ENCODE measurements around the gene DDX19B.
"Not testable (repeated sequence)": the region's sequence is repeated elsewhere in the genome, so short reads cannot be mapped to it uniquely, and the experiment has no call there.

The DDX19B gene

GRCh38 chr16:70289229-70290094, 9.5 kb upstream of the DDX19B start, which contains the start of gene AARS1:
AARS1 (minus strand) TSS chr16:70289506; CDS start chr16:70282763, 6,743 bp downstream.
- DNase-seq = peak; percentile 71 to 98 (median 94)

DNA sequence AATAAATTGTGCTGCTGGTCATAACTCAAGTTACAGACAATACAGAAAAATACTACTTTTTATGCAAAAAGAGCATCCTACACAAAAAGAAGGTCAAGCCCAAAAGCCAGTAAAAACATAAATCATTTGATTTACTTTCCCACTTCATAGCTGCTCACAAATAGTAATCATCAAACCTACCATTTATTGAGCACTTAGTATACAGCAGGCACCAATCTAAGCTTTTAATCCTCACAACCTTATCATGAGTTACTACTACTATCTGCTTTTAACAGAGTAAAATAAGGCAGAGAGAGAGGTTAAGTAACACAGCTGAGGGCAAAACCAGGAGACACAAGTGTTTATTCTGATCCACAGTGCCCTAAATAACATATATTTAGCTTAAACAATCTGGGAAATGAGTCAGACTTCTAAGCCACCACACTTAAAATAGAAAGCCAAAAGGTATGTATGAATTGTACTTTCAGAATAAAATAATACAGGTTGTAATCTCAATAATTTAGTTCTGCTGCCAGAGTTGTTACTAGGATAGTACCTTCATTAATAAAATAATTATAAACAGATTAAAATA, 8.0 kb upstream of the DDX19B start:
- DNase-seq = no peak

- not testable (repeated sequence) for DNase-seq
Measured at GRCh38 chr16:70292148-70292547, 6.8 kb upstream of the DDX19B start.

- DNase-seq = no peak
Measured at GRCh38 chr16:70294385-70295025, 4.5 kb upstream of the DDX19B start.

- no peak for DNase-seq
Measured at GRCh38 chr16:70295634-70296033, 3.4 kb upstream of the DDX19B start.

- no peak for DNase-seq
Measured at GRCh38 chr16:70301121-70301520, 2.1 kb downstream of the DDX19B start.

DNA sequence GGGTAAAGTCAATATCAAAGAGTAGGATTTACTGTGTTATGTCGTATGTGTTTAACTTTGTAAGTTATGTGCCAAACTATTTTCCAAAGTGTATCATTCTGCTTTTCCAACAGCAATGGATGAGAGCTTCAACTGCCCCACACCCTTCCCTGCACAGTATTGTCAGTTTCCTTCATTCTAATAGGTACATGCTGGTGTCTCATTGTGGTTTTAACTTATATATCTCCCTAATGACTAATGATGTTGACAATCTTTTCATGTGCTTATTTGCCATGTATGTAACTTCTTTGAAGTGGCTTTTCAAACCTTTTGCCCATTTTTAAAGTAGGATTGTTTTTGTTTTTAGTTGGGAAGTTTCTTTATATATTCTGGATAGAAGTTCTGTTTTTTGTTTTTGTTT, 3.8 kb downstream of the DDX19B start:
- DNase-seq = no peak

GRCh38 chr16:70304892-70305448, 6.0 kb downstream of the DDX19B start:
- DNase-seq = no peak

GRCh38 chr16:70306880-70307279, 7.9 kb downstream of the DDX19B start:
- no peak for DNase-seq

GRCh38 chr16:70307726-70308125, 8.7 kb downstream of the DDX19B start:
- not testable (repeated sequence) for DNase-seq

DNA sequence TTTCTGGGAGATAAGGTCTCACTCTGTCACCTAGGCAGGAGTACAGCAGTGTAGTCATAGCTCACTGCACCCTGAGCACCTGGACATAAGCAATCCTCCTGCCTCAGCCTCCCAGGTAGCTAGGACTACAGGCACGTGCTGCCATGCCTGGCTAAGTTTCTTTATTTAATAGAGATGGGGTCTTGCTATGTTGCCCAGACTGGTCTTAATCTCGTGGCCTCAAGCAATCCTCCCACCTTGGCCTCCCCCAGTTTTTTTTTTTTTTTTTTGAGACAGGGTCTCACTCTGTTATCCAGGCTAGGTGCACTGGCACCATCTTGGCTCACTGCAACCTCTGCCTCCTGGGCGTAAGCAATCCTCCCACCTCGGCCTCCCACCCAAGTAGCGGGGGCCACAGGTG, 21.1 kb downstream of the DDX19B start:
- no peak for DNase-seq

- no peak for DNase-seq
Measured at GRCh38 chr16:70324998-70325747, 26.2 kb downstream of the DDX19B start.

GRCh38 chr16:70331091-70331490, 32.1 kb downstream of the DDX19B start:
- no peak for DNase-seq

DNA sequence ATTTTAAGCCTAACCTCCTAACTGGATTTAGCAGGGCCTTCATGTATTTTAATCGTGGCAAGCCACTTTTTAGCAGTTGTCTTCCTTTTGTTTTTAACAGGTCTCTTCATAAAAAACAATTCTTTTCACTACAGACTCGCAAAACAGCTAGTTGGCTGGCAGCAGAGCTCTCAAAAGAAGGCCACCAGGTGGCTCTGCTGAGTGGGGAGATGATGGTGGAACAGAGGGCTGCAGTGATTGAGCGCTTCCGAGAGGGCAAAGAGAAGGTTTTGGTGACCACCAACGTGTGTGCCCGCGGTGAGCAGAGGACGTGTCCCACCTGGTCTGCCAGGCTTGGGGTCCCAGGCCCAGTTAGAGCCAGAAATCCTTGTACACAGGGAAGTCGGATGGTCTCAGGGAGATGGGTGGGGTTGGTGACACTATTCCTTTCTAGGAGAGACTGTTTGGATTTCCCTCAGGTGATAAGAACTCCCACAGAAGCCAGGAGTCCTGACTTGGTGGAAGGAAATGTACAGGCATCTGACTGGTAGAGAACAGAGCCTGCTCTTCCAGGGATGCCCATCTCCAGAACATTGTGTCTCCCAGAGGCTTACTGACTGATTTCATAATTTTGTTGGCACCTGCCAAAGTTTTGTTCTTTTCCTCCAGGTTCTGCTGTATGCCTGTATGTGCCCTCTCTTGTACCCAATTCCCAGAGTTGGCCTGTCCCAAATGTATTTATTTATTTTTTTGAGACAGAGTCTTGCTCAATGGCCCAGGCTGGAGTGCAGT, 32.8 kb downstream of the DDX19B start:
- DNase-seq = peak in 2 of 14 donors; percentile 3 to 11

- DNase-seq = not testable (repeated sequence)
Measured at GRCh38 chr16:70332728-70333127, 33.7 kb downstream of the DDX19B start.

DNA sequence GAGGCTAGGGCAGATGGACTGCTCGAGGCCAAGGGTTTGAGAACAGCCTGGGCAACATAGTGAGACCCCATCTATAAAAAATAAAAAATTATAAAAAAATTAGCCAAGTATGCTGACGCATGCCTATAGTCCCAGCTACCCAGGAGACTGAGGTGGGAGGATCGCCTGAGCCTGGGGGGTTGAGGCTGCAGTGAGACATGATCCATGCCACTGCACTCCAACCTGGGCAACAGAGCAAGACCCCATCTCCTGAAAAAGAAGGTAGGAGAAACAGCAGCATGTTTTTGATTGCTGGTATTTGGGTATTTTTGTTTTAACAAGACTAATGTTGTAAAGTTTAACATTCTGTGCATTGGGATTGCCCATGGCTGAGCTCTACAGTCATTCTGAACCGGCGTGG, 38.8 kb downstream of the DDX19B start:
- DNase-seq = no peak

- no peak for DNase-seq
Measured at GRCh38 chr16:70341600-70341999, 42.6 kb downstream of the DDX19B start.

GRCh38 chr16:70342016-70342415, 43.0 kb downstream of the DDX19B start:
- DNase-seq = no peak

- DNase-seq = no peak
Measured at GRCh38 chr16:70345840-70346239, 46.9 kb downstream of the DDX19B start.

DNA sequence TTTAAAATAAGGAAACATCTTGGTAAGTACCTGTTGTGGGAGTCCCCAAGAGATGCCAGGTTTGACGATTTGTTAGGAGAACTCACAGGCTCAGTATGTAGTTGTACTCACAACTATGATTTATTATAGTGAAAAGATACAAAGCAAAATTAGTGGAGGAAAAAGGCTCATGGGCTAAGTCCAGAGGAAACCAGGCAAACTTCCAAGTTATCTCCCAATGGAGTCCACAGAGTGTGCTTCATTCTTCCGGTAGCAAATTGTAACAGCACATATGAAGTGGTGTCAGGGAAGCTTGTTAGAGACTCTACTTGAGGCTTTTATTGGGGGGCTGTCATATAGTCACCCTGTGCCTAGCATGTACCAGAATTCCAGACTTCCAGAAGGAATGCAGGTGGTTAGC, 50.0 kb downstream of the DDX19B start:
- no peak for DNase-seq

GRCh38 chr16:70349783-70350182, 50.8 kb downstream of the DDX19B start:
- DNase-seq = no peak

- DNase-seq = no peak
Measured at GRCh38 chr16:70359552-70359951, 60.6 kb downstream of the DDX19B start.
